G401.6 (cell line): ENCODE measurements around the gene ABLIM2.
"Not testable (repeated sequence)": the region's sequence is repeated elsewhere in the genome, so short reads cannot be mapped to it uniquely, and the experiment has no call there.

ENCODE experiments used
- FAIRE-seq: peaks from 2 replicates; lab custom pipeline; 2012; peaks lifted over from hg19 to GRCh38; lab: Jason Lieb, UNC

The ABLIM2 gene

DNA sequence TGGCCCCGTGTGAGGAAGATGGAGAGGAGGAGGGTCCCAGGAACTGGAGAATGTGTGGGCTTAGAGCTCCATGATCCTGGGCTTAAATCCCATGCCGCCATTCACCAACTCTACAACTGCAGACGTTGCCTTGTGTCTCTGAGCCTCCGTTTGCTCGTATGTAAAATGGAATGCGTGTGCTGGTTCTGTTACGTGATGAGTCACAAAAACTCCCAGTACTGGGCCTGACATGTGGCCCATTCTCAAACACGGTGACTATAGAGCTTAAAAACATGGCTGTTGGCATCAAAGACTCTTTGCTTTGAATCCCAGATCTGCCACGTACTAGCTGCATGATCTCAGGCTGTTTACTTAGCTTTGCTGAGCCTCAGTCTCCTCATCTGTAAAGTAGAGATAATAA lies 206.0 kb downstream of the ABLIM2 start:
- no peak for FAIRE-seq

DNA sequence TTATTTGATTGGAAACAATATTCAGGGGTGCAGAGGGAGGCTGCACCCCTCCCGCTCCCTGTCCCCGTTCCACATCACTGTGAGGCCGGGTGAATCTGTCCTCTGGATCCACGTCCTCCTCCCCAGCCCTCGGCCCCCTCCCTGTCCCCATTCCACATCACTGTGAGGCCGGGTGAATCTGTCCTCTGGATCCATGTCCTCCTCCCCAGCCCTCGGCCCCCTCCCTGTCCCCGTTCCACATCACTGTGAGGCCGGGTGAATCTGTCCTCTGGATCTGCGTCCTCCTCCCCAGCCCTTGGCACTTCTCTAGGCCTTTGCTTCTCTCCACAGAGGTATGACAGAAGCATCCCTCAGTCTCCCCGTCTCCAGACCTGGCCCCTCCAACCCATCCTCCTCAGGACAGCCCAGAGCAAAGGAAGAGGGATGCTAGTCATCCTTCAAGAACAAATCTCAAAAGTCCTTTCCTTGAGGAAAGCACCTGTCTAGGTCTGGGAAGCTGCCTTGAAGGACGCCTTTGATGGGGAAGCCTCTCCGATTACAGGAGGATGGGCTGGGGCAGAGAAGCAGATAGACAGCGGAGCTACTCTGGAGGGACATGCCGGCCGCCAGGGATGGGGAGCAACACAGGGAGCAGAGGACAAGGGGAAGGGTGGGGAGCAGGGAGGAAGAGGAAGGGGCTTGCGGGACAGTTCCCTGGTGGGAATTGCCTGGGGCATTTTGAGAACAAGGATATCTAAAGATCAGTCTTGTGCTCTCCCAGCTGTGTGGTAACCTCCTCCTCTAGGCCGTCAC lies 208.1 kb downstream of the ABLIM2 start:
- FAIRE-seq, result no peak

DNA sequence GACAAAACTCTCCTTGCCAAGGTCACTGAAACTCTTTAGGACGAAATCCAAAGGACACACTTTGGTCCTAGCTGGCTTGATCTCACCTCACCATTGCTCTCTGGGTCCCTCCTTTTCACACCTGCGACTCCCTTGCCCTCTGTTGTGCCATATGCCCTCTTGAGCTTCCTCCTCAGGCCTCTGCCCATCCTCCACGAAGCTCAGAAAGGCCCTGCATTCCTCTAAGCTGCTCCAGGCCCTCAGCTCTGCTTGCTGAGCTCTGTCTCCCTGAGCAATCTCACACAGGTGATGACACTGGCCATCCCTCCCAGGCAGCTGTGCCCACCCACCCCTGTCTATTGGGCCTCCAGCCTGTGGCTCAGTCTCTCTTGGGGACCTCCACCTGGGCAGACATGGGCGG lies 208.9 kb downstream of the ABLIM2 start:
- no peak for FAIRE-seq

DNA sequence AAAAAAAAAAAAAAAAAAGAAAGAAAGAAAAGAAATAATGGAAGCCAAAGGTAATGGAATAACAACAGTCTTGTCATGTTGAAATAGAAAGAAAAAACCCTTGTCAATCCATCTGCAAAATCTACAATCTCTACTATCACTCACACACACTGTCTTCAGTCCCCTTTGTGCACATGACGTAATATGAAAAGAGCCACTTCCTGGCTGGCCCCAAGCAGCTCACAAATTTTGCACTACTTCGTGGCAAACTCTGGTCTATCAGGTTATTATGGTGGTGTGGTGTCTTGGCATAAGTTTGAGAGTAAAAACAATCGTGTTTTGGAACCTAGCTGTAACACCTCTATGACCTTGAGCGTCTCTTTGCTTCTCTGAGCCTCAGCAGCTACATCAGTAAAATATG lies 210.7 kb downstream of the ABLIM2 start:
- FAIRE-seq, result no peak

DNA sequence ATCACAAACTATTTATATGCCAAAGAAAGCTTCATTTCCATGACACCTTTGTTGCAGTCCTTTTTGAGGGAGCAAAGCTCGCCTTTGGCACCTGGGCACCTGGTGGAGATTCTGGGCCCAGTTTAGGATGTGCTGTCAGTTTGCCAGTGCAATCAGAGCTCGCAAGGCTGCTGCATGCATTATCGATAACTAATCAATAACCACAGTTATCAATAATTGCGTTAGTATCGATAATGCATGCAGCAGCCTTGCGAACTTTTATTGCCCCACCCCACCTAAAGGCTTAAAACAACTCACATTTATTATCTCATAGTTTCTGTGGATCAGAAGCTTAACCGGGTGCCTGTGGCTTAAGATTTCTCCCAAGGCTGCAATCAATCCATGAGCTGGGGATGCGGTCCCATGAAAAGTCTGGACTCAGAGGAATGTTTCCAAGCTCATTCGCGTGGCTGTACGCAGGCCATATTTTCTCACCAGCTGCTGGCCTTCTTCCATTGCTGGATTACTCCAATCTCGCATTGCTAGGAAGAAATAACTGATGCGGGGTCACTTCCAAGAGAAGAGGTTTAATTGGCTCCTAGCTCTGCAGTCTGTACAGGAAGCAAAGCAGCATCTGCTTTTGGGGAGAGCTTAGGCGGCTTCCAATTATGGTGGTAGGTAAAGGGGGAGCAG lies 212.8 kb downstream of the ABLIM2 start:
- no peak for FAIRE-seq

DNA sequence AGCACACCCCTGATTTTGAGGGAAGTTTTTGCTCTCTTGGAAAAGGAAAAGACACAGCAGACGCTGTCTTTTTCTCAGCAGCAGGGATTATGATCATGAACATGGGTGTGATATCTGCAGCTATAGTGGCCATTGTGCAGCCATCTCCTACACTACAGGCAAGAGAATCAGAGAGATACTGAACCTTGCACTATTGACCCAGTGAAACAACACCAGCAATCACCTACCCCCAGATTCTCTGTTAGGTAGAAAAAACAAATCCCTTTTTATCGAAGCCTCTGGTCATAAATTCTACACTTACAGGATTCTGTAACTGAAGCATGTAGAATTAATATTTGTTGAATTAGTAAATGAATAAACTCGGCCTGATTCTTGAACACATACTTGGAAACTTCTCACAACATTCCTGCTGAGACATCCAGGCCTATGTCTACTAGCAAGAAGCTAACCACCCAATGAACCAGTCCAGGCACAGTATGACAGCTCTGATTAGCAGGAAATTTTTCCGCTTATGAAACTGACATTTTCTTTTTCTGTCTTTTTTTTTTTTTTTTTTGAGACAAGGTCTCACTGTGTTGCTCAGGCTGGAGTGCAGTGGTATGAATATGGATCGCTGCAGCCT lies 213.9 kb downstream of the ABLIM2 start:
- FAIRE-seq, result no peak

DNA sequence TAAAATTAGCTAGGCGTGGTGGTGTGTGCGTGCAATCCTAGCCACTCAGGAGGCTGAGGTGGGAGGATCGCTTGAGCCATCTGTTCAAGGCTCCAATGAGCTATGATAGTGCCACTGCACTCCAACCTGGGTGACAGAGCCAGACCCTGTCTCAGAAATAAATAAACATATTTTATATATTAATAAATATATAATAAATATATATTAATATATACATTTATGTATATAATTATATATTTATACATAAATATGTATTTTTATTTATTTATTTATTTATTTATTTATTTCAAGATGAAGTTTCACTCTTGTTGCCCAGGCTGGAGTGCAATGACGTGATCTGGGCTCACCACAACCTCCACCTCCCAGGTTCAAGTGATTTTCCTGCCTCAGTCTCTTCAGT lies 214.9 kb downstream of the ABLIM2 start:
- FAIRE-seq, result not testable (repeated sequence)

DNA sequence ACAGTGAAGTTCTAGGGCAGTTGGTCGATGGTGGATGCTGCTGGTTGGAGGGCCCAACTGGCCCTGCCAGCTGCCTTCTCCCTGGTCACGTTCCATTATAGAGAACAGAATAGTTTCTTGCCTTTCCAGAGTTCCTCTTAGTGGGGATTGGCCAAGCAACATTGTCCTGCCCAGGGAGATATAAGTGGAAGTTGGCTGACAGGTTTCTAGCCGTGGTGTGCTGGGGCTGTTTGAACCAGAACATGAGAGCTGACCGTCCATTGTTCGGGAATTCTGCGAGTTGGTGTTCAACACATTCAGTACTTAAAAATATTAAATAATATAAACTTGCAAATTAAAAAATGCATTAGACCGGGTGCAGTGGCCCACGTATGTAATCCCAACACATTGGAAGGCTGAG lies 215.4 kb downstream of the ABLIM2 start:
- FAIRE-seq, result no peak

DNA sequence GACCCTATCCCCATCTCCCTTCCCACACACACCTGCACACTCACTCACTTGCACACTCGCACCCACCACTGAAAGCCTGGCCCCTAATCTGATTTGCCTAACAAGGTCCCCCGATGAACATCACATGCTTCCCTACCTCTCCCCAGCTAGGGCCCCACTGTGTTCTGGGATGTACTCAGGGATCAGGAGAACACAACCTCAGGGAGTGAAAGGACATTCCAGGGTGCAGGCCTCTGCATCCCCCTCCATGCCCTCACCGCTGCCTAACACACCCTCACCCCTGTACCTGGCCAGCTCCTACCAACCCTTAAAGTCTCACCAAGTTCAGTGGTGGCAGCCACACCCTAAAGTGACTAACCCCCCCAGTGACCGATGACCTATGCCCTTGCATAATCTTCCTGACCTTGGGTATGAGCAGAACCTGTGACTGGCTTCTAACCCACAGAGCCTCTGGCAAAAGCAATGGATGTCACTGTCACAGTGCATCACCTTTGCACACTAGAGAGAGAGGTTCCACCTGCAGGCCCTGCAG lies 216.6 kb downstream of the ABLIM2 start:
- FAIRE-seq, result no peak

DNA sequence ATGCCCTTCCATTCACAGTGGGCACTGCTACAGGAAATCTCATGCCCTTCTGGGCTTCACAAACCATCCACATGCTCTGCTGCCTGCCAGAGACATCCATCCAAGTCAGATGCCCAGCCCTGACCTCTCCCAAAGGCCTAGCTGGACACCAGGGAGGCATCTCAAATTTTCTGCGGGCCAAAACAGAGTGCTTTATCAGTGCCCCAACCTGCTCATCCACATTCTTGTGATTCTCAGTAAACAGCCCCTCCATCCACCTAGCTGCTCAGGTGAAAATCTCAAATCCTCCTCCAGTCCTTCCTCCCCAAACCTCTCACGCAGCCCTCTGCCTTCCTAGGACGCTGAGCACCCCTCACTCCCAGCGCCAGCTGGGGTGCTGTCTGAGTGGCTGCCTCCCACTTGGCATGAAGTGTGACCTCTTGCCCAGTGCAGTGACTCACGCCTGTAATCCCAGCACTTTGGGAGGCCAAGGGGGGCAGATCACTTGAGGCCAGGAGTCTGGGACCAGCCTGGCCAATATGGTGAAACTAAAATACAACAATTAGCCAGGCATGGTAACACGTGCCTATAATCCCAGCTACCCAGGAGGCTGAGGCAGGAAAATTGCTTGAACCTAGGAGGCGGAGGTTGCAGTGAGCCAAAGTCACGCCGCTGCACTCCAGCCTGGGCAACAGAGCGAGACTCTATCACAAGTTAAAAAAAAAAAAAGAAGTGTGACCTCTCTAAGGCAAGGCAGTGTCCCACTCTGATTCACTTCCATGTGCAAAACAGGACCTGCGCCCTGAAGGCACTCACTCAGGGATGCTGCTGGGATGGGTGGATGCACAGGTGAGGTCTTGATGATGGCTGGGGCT lies 217.3 kb downstream of the ABLIM2 start:
- FAIRE-seq, result no peak

DNA sequence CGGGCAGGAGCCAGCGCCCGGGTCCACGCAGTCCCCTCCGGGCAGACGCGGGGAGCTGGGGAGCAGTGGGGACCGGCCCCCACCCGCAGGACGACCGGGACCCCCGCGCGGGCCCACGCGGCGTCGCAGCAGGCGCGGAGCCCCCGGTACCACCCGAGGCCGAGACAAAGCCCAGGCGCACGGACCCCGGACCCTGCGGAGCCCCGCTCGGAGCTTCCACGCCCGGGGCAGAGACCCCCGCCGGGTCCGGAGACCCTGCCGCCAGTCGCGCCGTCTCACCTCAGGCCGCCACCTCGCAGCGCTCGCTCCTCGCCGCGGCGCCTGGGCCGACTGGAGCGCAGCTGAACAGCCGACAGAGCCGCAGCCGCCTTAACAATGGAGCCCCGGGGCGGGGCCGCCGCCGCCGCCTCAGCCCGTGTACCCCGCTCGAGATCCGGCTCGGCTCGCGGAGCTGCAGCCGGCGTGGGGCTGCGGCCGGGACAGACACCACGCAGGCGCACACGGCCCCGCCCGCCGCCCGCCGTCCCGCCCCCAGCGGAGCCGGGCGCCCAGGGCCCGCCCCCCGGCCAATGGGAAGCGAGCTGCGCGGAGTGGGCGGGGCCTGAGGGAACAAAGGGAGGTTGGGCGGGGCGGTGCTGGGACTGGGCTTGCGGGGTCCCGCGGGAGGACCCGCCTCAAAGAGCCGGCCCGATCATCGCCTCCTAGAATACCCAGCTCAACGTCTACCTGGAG lies 219.1 kb downstream of the ABLIM2 start, which contains the start of gene AFAP1:
Gene AFAP1, minus strand, starts transcription at position 485 of the 732 bp plus-strand sequence. CDS start 67,783 bp downstream, outside the sequence.
- no peak for FAIRE-seq

DNA sequence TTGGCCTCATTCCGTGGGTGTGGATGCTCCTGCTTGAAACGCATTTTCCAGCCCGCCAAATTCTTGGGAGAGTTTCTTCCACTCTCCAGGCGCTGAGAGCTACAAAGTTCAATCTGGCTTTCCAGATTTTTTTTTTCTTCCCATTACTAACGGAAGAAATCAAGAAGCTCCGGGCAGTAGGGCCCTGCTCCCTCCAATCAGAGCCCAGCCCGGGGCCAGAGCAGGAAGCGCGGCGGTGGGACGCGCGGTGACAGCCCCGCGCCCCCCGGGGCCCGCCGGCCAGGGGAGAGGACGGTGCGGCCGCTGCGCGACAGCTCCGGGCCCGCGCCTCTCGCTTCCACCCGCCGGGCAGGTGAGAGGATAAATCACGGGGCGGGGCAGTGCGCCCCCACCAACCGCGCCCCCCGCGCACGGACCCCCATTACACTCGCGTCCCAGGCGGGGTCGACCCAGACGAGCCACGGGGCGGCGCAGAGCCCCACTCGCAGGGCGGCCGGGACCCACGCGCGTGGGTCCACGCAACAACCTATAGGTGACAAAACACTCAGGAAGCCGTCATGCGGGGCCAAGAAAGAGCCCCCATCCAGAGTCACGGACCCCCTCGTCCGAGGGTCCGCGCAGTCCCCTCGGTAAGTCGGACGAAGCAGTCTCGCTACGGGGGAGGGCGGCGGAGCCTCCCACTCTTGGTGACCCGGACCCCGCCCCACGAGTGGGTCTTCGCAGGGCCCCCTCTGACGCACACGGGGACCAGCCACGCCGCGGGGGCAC lies 219.8 kb downstream of the ABLIM2 start:
- FAIRE-seq, result no peak

DNA sequence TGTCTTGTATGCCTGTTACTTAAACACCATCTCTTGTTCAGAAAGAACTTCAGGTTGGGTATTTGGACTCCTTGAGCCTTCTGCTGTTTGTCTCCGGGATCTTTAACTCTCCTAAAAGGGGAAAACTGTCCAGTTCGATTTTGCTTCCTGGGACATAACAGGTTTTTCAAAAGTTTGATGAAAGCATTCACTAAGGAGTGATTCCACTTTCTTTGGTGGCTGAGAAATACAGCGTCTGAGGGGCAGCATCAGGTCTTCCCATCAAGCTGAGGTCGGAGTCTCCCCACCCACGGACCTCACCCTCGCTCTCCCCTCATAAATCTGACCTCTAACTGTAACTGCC lies 220.4 kb downstream of the ABLIM2 start:
- no peak for FAIRE-seq

DNA sequence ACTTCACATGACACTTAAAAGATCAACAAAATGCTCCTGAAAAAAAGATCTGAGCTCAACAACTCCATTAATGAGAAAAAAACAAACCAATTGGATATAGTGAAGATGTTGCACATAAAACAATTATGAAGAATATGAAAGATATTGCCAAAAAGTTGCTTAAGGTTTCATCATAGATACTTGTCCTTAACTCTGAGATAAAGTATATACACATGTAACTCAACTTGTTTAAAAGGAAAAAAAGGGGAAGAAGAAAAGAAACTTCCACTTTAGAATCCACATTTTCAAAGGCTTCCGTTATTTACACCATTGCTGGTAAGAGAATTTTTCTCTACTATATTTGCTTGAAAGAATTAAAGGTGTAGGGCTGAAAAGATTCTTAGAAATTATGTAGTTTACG lies 221.6 kb downstream of the ABLIM2 start:
- FAIRE-seq, result no peak

DNA sequence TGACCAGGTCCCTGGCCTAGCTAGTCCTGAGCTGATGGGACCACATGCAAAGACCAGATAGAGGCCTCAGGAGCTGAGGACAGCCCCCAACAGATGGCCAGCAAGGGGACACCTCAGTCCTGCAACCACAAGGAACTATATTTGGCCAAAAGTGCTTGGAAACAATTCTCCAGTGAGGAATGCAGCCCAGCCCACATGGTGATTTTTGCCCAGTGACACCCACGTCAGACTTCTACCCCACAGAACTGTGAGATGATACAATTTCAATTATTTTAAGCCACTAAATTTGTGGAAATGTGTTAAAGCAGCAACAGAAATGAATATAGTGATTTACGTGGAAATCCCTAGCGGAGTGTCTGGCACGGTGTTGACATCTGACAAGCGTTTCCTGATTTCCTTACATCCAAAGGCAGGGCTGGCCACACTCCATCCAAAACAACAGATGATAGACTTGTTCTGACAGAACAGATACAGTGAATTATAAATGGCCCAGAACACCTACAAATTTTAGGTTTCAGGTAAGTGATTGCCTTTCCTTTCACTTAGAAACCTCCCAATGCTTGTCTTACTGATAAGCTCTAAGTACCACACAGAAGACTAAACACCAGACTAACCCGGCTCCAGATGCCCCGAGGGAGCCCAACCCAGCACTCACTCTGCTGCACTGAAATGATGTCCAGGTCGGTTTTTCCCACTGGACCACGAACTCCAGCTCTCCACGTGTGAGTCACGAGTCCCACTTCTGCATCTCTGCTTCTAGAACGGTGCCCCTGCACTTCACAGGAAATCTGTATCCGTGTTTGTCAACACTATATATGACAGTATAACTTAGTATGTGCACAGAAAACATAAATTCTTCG lies 224.7 kb downstream of the ABLIM2 start:
- no peak for FAIRE-seq

DNA sequence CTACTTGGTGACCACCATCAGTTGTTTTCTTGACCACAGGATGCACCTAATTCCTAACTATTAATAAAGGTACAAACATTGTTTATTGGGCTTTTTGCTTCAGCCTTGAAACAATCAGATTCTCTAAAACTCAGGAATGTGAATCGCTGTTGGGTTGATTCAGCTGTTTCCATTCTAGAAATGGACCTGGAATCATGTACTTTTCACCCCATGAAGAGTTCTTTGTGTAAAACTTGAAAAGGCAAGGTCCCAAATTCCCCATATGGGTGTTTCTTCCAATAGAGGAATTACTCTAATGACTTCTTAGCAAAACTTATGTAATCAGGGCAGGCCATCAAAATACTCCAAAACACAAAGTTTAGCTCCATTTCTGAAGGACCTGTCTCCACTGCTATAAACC lies 226.3 kb downstream of the ABLIM2 start:
- no peak for FAIRE-seq

DNA sequence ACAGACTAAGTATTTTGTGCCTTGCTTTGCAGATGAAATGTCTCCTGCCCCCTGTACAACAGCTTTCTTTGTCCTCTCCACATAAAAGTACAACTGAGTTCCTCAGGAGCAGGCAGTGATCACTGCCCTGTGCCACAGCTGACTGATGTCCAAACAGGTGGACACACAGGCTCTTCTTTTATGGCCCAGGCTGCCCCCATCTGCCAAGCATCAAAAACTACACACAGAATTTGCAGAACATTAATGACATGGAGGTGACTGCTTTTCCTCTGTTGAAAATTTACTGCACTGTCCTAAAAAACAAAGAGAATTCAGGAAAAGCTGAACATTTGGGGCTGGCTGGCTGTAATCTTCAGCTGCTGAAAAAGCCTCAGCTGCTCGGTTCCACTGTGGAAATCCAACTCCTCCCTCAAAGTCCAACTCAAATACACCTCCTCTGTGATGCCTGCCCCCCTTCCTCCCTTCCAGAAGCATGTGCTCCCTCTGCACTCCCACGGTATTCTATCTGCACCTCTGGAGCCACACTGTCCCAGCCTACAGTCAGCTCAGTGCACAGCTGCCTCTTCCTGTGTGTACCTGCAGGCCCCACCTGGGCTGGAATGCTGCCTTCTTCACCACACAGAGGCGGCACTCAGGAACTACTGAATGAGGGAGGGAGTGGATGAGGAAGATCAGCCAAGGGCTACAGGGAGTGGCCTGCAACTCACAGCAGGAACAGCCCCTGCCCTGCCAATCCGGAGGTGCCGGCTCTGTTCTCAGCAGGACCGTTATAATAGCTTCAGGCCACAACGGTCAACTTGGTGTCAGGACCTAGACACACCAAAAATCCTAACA lies 229.3 kb downstream of the ABLIM2 start:
- no peak for FAIRE-seq

DNA sequence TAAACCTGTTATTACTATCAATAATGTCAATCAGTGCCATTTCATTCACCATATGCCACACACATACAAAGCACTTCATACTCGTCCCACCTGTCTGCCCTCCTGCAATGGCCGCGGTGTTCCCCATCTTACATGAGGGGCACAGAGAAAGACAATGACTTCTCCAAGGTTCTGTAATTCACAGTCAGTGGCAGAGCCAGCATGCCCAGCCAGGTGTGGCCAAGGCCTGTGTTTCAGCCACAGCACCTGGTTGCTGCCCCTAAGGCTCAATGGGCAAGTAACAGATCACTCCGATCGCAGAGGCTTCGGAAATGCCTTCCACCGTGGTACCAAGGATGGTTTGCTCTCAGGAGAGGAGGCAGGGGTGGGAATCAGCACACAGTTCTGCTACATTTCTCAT lies 229.9 kb downstream of the ABLIM2 start:
- no peak for FAIRE-seq

DNA sequence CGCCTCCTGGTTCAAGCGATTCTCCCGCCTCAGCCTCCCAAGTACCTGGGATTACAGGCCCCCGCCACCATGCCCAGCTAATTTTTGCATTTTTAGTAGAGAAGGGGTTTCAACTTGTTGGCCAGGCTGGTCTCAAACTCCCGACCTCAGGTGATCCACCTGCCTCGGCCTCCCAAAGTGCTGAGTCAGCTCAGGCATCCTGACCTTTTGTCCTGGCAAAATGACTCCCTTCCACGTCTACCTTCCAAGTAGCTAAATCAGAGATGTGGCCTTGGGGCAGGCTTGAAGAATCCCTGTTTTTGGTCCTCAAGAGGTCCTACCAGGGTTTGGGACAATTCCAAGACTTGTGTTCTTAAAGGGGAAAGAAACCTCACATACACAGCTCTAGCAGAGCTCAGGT lies 231.8 kb downstream of the ABLIM2 start:
- FAIRE-seq, result no peak
